Lung (tissue), 12 donors: ENCODE results near the gene SPINK8. TPM values are rescaled to one million over a fixed set of nuclear protein-coding genes. Genes with fewer than 3 reads are reported as not detected.

ENCODE experiments used
- ATAC-seq: fragments of 200-7000 bp; cut with Tn5 transposase; one replicate; pipeline ENCODE4 v1.9.1; 2020; ENCODE audit warnings: moderate number of reproducible peaks; ENCODE audit not compliant: insufficient read depth, low FRiP score
- DNase-seq, 3 donors: peaks; one replicate each; pipeline ENCODE4 v3.0.0-alpha.2; 2013 to 2017
- H3K27ac ChIP-seq, 2 donors: one replicate each; pipeline ENCODE4 v1.5.1; 2013; ENCODE audit warnings: mild to moderate bottlenecking in 2 of 2, moderate library complexity in 2 of 2, control low read depth in 1 of 2, inconsistent platforms in 1 of 2, low read depth in 1 of 2, low read length in 1 of 2
- H3K27me3 ChIP-seq, 3 donors: one replicate each; pipeline ENCODE4 v1.5.1; 2013; ENCODE audit warnings: low read length in 2 of 3; ENCODE audit not compliant: control insufficient read depth in 3 of 3, insufficient read depth in 3 of 3
- H3K36me3 ChIP-seq, 4 donors: one replicate each; pipeline ENCODE4 v1.5.1; 2013; ENCODE audit warnings: low read length in 4 of 4, mild to moderate bottlenecking in 1 of 4, moderate library complexity in 1 of 4; ENCODE audit not compliant: control insufficient read depth in 4 of 4, insufficient read depth in 4 of 4
- H3K4me1 ChIP-seq, 5 donors: one replicate each; pipeline ENCODE4 v1.5.1; 2013; ENCODE audit warnings: low read length in 5 of 5, mild to moderate bottlenecking in 2 of 5, moderate library complexity in 1 of 5; ENCODE audit not compliant: control insufficient read depth in 5 of 5, insufficient read depth in 5 of 5
- H3K4me3 ChIP-seq: one replicate; pipeline ENCODE4 v1.5.1; 2013; ENCODE audit warnings: mild to moderate bottlenecking, control low read depth, moderate library complexity
- H3K9ac ChIP-seq, 2 donors: one replicate each; pipeline ENCODE4 v1.5.1; 2013; ENCODE audit warnings: low read length in 2 of 2, control low read depth in 1 of 2; ENCODE audit not compliant: insufficient read depth in 1 of 2
- H3K9me3 ChIP-seq, 4 donors: one replicate each; pipeline ENCODE4 v1.5.1; 2013; ENCODE audit warnings: low read length in 3 of 4, mild to moderate bottlenecking in 1 of 4, moderate library complexity in 1 of 4; ENCODE audit not compliant: control insufficient read depth in 4 of 4, insufficient read depth in 3 of 4
- WGBS, 2 donors: extraction: QIAGEN DNeasy Blood & Tissue Kit; methylation state at CpG; one replicate each; pipeline ENCODE4 v1.1.7; 2013; 5-methylcytosine and 5-hydroxymethylcytosine counted together
- polyA plus RNA-seq, 2 donors: library from polyadenylated mRNA; stranded (reverse); fragments of 200-250 nt; gene quantifications; one replicate each; pipeline ENCODE4 v1.2.1, GENCODE V29; 2013
- total RNA-seq, 2 donors: library from RNA; depleted of rRNA in 1 of 2; stranded (reverse); fragments of >200 nt in 1 of 2; gene quantifications; one replicate each; pipeline ENCODE4 v1.2.1, GENCODE V29; 2014 to 2021
- TF ChIP-seq, protein P1 (sequence below): IDR thresholded peaks from 2 replicates; pipeline ENCODE4 v1.5.1; 2012; ENCODE audit warnings: mild to moderate bottlenecking; ENCODE audit errors: control extremely low read depth, extremely low read depth
- donor health status: control.
- donor health status: control.
- donor health status: Bipolar disorder and iron deficiency.
- donor health status: healthy.
- donor health status: DM: yes; HTN: yes; CAD: no.

SPINK8 gene
- total and polyA plus RNA-seq, 4 donors = not detected

DNA sequence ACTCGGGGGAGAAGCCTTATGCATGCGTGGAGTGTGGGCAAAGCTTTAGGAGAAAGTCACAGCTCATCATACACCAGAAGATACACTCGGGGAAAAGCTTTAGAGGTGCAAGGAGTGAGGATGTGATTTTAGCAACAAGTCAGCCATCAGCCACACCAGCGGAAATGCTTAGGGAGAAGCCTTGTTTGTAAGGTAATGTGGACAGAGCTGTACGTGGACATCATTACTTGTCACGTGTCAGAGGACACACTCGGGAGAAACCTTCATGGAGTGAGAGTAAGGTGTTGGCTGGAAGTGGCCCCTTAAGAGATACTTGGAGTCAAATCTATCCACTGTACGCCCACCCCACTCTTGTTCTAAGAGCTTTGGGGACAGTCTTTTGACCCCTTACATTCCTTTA lies 63.9 kb downstream of the SPINK8 start:
- H3K4me3 ChIP-seq = no peak overlapping the region
- TF ChIP-seq, protein P1, sequence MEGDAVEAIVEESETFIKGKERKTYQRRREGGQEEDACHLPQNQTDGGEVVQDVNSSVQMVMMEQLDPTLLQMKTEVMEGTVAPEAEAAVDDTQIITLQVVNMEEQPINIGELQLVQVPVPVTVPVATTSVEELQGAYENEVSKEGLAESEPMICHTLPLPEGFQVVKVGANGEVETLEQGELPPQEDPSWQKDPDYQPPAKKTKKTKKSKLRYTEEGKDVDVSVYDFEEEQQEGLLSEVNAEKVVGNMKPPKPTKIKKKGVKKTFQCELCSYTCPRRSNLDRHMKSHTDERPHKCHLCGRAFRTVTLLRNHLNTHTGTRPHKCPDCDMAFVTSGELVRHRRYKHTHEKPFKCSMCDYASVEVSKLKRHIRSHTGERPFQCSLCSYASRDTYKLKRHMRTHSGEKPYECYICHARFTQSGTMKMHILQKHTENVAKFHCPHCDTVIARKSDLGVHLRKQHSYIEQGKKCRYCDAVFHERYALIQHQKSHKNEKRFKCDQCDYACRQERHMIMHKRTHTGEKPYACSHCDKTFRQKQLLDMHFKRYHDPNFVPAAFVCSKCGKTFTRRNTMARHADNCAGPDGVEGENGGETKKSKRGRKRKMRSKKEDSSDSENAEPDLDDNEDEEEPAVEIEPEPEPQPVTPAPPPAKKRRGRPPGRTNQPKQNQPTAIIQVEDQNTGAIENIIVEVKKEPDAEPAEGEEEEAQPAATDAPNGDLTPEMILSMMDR = no peak
- no peak overlapping the region for H3K9ac ChIP-seq
- peaks cover 2 to 14% (median 7%) of the 10 kb centered on the region in 4 donors for H3K36me3 ChIP-seq
- ATAC-seq (no peak), DNase-seq (no peak)
- H3K9me3 ChIP-seq = no peaks in the 10 kb centered on the region
- no peaks in the 10 kb centered on the region for H3K27me3 ChIP-seq
- H3K4me1 ChIP-seq = no peaks in the 10 kb centered on the region
- no peak overlapping the region for H3K27ac ChIP-seq
- 87 to 92% methylated on average over 8 of the region's 8 CpGs for WGBS, 2 donors

DNA sequence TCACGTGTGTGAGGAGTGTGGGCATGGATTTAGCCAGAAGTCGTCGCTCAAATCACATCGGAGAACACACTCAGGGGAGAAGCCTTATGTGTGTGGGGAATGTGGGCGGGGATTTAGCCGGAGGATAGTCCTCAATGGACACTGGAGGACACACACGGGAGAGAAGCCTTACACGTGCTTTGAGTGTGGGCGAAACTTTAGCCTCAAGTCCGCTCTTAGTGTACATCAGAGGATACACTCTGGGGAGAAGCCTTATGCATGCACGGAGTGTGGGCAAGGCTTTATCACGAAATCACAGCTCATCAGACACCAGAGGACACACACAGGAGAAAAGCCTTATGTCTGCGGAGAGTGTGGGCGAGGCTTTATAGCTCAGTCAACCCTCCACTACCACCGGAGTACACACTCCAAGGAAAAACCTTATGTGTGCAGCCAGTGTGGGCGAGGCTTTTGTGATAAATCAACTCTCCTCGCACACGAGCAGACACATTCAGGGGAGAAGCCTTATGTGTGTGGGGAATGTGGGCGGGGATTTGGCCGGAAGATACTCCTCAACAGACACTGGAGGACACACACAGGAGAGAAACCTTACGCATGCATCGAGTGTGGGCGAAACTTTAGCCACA lies 64.4 kb downstream of the SPINK8 start:
- TF ChIP-seq, protein P1 = no peak
- no peak overlapping the region for H3K9ac ChIP-seq
- no peak overlapping the region for H3K27ac ChIP-seq
- no peaks in the 10 kb centered on the region for H3K27me3 ChIP-seq
- 81 to 90% methylated on average over 23 of the region's 23 CpGs for whole genome bisulfite sequencing, 2 donors
- no peaks in the 10 kb centered on the region for H3K4me1 ChIP-seq
- peaks cover 2 to 14% (median 7%) of the 10 kb centered on the region in 4 donors for H3K36me3 ChIP-seq
- H3K9me3 ChIP-seq = no peaks in the 10 kb centered on the region
- ATAC-seq (peak; percentile 15), DNase-seq (no peak)
- no peak overlapping the region for H3K4me3 ChIP-seq

DNA sequence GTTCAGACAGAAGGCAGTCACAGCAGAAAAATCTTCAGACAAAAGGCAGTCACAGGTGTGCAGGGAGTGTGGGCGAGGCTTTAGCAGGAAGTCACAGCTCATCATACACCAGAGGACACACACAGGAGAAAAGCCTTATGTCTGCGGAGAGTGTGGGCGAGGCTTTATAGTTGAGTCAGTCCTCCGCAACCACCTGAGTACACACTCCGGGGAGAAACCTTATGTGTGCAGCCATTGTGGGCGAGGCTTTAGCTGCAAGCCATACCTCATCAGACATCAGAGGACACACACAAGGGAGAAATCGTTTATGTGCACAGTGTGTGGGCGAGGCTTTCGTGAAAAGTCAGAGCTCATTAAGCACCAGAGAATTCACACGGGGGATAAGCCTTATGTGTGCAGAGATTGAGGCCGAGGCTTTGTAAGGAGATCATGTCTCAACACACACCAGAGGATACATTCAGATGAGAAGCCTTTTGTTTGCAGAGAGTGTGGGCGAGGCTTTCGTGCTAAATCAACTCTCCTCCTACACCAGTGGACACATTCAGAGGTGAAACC lies 65.0 kb downstream of the SPINK8 start:
- TF ChIP-seq, protein P1 = no peak
- peaks cover 2 to 14% (median 8%) of the 10 kb centered on the region in 4 donors for H3K36me3 ChIP-seq
- H3K27ac ChIP-seq = peak overlapping the region in 1 of 2 donors; percentile 2
- H3K27me3 ChIP-seq = no peaks in the 10 kb centered on the region
- WGBS, 2 donors = 77 to 88% methylated on average over 13 of the region's 13 CpGs
- no peak overlapping the region for H3K4me3 ChIP-seq
- ATAC-seq (no peak), DNase-seq (no peak)
- no peaks in the 10 kb centered on the region for H3K4me1 ChIP-seq
- H3K9me3 ChIP-seq = no peaks in the 10 kb centered on the region
- H3K9ac ChIP-seq = no peak overlapping the region
